GM13976 (cell line): ENCODE data around the gene GDF10.

ENCODE experiments used
- DNase-seq: peaks from one replicate; pipeline ENCODE4 v3.0.0; 2012; ENCODE audit warnings: low spot score
- in situ Hi-C: fragments of 300-500 bp; cut with MboI; formaldehyde crosslinking; loops from one replicate; pipeline ENCODE4 v1.12.0; 2022; ENCODE audit warnings: low sequenced_read_pairs, mixed read lengths, inconsistent platforms; ENCODE audit not compliant: unreplicated experiment
- TF ChIP-seq, protein P1 (sequence below): IDR thresholded peaks from 2 replicates; pipeline ENCODE4 v1.5.1; 2012; ENCODE audit warnings: borderline replicate concordance, mild to moderate bottlenecking; ENCODE audit not compliant: insufficient read depth; ENCODE audit errors: extremely low read depth, missing control alignments, control extremely low read depth

The GDF10 gene

DNA sequence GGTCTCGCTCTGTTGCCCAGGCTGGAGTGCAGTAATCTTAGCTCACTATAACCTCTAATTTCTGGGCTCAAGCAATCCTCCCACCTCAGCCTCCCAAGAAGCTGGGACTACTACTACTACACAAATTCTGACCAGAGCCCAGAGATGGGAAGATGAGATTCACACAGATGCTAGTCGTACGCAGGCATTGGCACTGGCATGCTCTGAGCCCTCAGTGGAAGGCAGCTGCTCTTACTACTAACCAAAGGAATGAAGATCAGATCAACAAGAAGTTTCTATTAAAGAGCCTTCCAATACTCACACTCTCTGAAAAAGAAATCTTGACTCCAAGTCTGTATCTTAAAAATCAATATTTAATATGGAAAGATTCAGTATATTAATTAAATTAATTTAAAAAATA is 32.9 kb downstream of the GDF10 start:
- in situ Hi-C loops, result no loop called here
- no peak for DNase-seq
- TF ChIP-seq, protein P1, sequence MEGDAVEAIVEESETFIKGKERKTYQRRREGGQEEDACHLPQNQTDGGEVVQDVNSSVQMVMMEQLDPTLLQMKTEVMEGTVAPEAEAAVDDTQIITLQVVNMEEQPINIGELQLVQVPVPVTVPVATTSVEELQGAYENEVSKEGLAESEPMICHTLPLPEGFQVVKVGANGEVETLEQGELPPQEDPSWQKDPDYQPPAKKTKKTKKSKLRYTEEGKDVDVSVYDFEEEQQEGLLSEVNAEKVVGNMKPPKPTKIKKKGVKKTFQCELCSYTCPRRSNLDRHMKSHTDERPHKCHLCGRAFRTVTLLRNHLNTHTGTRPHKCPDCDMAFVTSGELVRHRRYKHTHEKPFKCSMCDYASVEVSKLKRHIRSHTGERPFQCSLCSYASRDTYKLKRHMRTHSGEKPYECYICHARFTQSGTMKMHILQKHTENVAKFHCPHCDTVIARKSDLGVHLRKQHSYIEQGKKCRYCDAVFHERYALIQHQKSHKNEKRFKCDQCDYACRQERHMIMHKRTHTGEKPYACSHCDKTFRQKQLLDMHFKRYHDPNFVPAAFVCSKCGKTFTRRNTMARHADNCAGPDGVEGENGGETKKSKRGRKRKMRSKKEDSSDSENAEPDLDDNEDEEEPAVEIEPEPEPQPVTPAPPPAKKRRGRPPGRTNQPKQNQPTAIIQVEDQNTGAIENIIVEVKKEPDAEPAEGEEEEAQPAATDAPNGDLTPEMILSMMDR, result no peak

DNA sequence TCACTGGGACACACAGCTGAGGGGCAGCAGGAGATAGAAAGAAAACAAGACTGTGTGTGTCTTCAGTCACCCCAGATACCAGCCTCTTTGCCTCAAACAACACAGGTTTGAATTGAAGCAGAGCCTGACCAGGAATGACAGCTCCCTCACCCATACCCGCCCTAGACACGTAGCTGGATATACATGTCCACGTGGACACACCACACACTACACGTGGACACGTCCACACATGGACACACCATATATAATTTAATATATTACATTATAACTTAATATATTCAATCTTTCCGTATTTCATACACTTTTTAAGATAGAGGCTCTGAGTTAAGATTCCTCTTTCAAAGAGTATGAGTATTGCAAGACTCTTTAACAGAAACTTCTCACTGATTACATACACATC is 33.5 kb downstream of the GDF10 start:
- TF ChIP-seq, protein P1, result no peak
- in situ Hi-C loops, result no loop called here
- DNase-seq, result no peak

DNA sequence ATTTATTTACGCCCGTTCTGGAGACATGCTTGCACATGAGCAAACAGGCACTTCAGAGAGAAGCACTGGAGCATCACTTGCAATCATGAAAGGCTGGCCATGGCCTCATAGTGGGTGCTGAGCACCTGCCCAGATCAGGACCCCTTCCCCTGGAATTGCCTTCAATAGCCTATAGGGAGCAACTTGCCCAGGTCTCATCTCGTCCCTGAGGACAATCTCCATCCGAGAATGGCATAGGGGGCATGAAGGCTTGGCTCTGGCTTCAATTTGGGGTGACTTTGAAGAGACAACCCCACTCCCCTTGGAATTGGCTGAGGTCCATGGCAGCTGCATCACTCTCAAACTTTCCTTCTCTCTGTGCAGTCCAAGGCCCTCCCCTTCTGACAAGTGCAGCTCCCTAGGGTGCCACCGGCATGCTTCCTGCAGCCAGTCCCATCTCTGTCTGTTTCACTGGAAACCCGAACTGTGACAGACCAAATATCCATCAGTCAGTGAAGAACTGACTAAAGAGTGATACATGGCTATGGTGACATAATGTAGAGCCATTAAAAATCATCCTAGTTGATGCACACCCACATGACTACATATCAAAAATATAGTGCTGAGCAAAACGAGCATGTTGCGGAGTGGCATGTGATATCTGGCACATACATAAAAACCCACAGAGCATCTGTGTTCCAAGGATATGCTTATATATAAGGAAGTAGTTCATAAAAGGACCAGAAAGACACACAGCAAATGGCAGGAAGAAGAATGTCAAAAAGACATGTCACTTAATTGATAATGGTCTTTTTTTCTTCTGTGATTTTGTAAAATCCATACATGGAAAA is 34.7 kb downstream of the GDF10 start:
- in situ Hi-C loops, result no loop called here
- TF ChIP-seq, protein P1, result no peak
- DNase-seq, result no peak

DNA sequence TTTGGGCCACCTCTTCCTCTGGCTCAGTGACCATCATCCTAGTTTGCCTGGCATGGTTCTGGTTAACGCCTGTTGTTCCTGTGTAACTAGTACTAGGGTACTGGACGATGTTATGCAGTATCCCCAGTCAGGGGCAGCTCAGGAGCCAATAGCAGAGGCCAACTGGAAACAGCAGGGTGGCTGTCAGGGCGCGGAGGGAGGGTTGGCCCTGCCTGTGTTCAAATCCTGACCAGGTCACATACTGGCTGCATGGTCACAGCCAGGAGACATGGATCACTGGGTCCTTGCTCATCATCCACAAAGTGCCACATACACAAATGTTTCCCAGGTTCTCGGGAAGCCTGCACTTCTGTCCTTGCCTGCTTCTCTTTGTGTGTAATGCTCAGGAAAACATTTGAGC is 35.9 kb downstream of the GDF10 start:
- DNase-seq, result no peak
- in situ Hi-C loops, result no loop called here
- TF ChIP-seq, protein P1, result no peak

DNA sequence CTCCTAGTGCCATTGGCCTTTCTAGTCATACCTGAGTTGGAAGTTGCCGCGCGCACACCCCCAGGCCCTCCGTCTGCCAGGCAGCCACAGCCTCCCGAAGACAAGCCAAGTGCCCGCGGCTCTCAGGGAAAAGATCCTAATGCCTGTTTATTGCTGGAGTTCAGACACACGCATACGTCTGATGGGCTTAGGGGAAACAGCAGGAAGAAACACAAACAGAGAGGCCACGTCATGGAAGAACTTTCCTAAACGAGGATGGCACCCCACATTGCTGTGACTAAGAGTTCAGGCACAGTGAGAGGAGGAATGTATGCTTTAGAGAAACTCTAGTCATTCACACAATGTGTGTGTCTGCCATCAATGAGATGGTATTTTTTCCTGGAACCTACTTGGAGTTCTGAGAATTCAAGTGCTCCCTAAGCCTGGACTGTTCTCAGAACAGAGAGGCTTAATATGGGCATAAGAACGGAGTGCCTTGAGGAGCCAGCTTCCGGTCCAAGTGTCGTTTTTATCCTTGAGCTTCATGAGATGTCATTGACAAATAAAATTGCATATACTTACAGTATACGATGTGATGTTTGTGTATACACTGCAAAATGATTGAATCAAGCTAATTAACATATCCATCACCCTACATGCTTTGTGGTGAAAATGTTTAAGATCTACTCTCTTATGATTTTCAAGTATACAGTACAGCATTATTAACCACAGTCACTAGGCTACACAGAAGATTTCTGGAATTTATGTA is 36.6 kb downstream of the GDF10 start:
- TF ChIP-seq, protein P1, result no peak
- in situ Hi-C loops, result no loop called here
- no peak for DNase-seq

DNA sequence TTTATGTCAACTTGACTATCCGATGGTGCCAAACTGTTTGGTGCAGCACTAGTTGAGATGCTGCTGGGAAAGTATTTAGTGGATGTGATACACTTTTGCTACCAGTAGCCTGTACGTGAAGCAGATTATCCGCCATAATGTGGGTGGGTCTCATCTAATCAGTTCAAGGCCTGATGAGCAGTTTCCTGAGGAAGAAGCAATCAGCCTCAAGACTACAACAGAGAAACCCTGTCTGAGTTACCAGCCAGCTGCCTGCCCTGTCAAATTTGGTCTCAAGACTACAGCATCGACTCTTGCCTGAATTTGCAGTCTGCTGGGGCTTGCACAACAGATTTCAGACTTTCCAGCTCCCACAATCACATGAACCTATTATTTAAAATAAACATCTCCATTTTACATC is 37.3 kb downstream of the GDF10 start:
- no peak for DNase-seq
- in situ Hi-C loops, result no loop called here
- TF ChIP-seq, protein P1, result no peak
